OCI-LY1 (cell line): ENCODE measurements around the gene PTPRN2.

Source experiments
- EZH2 ChIP-seq: fragments of 200-600 bp; sonication (generic), shearing (Covaris generic); IDR thresholded peaks from 2 replicates; pipeline ENCODE4 v1.8.0; 2017; ENCODE audit warnings: borderline replicate concordance, mixed run types, mild to moderate bottlenecking, antibody characterized with exemption, low read length, moderate library complexity, mixed read lengths
- TF ChIP-seq, protein P1 (sequence below): fragments of 200-600 bp; sonication (generic), shearing (Covaris generic); IDR thresholded peaks from 2 replicates; pipeline ENCODE4 v1.5.1; 2017; ENCODE audit warnings: mild to moderate bottlenecking, antibody characterized with exemption, low read length, moderate library complexity, mixed read lengths

DNA sequence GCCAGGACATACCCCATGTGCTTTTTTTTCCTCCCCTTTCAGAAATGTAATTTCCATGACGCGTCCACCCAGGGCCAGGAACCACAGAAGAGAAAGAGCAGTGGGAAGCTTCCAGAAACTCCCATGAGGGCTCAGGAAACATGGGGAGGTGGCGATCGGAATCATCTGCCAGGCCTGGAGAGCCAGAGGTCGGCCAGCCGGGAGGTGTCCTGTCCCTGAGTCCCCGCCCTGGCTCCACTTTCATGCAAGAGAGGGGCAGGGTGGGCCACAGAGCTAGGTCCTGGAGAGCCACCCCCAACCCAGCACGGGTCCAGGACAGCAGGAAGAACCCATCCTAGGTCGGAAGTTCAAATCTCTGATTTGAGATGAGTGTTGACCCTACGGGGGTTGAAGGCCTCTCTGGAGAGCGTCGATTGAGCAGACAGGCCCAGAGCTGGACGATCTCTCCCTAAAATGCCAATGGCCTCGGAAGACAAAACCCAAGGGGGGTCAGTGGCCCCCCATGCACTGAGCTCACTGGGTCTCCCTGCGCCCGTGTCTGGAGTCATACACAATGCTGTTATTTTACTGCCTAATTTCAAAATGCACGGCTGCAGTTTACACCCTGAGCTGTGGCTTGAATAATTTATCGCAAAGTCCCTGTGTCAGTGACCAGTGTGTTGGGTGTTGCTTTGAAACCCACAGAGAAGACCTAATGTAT lies 594.1 kb downstream of the PTPRN2 start:
- TF ChIP-seq, protein P1, sequence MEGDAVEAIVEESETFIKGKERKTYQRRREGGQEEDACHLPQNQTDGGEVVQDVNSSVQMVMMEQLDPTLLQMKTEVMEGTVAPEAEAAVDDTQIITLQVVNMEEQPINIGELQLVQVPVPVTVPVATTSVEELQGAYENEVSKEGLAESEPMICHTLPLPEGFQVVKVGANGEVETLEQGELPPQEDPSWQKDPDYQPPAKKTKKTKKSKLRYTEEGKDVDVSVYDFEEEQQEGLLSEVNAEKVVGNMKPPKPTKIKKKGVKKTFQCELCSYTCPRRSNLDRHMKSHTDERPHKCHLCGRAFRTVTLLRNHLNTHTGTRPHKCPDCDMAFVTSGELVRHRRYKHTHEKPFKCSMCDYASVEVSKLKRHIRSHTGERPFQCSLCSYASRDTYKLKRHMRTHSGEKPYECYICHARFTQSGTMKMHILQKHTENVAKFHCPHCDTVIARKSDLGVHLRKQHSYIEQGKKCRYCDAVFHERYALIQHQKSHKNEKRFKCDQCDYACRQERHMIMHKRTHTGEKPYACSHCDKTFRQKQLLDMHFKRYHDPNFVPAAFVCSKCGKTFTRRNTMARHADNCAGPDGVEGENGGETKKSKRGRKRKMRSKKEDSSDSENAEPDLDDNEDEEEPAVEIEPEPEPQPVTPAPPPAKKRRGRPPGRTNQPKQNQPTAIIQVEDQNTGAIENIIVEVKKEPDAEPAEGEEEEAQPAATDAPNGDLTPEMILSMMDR: no peak
- TF ChIP-seq EZH2: no peak
